WTC11 (cell line): ENCODE measurements around the gene RNF121. TPM values are rescaled to one million over a fixed set of nuclear protein-coding genes. Genes with fewer than 3 reads are reported as not detected.
"Not testable (repeated sequence)": the region's sequence is repeated elsewhere in the genome, so short reads cannot be mapped to it uniquely, and the experiment has no call there.

Experiments used
- ATAC-seq: fragments of 200-7000 bp; cut with Tn5 transposase; 2 replicates; pipeline ENCODE4 v1.10.0; 2021; ENCODE audit warnings: mild to moderate bottlenecking, moderate library complexity
- CTCF ChIA-PET: fragments of 300-600 bp; sonication (Branson Sonifier 250); formaldehyde crosslinking; loops from one replicate; lab custom pipeline; 2021; ENCODE audit warnings: antibody characterized with exemption; lab: Charles Lee
- POLR2A ChIA-PET: fragments of 350-600 bp; sonication (Branson Sonifier 250); formaldehyde crosslinking; loops from one replicate; lab custom pipeline; 2021; ENCODE audit warnings: antibody characterized with exemption; lab: Charles Lee
- DNase-seq: peaks from one replicate; pipeline ENCODE4 v3.0.0; 2021; ENCODE audit warnings: low spot score
- H3K27ac Mint-ChIP-seq: 2 replicates; pipeline ENCODE4 v1.8.0; 2021; ENCODE audit warnings: mixed read lengths
- H3K27me3 Mint-ChIP-seq: 2 replicates; pipeline ENCODE4 v1.8.0; 2021; ENCODE audit warnings: low read depth, mild to moderate bottlenecking, moderate library complexity, mixed read lengths
- H3K36me3 Mint-ChIP-seq: 2 replicates; pipeline ENCODE4 v1.8.0; 2021; ENCODE audit warnings: mixed read lengths
- H3K4me1 Mint-ChIP-seq: 2 replicates; pipeline ENCODE4 v1.8.0; 2022; ENCODE audit warnings: mixed read lengths
- H3K4me3 Mint-ChIP-seq: 2 replicates; pipeline ENCODE4 v1.8.0; 2021; ENCODE audit warnings: mild to moderate bottlenecking, moderate library complexity, mixed read lengths
- H3K9me3 Mint-ChIP-seq: 2 replicates; pipeline ENCODE4 v1.8.0; 2021; ENCODE audit warnings: mixed read lengths
- AR ChIP-seq: fragments of 250-450 bp; sonication (Bioruptor Pico); IDR thresholded peaks from 2 replicates; pipeline ENCODE4 v1.9.0; 2021; ENCODE audit warnings: mild to moderate bottlenecking
- ATF3 ChIP-seq: sonication (generic); formaldehyde crosslinking; conservative IDR thresholded peaks from 2 replicates; pipeline ENCODE4 v1.8.1; 2022; ENCODE audit warnings: mild to moderate bottlenecking, missing genetic modification reagents
- GRHL2 ChIP-seq: fragments of 250-450 bp; sonication (Bioruptor Pico); IDR thresholded peaks from 2 replicates; pipeline ENCODE4 v1.8.0; 2022; ENCODE audit warnings: mild to moderate bottlenecking, moderate library complexity; ENCODE audit not compliant: insufficient replicate concordance, severe bottlenecking
- ZNF138 ChIP-seq: sonication (generic); formaldehyde crosslinking; conservative IDR thresholded peaks from 2 replicates; pipeline ENCODE4 v1.8.1; 2022; ENCODE audit warnings: mild to moderate bottlenecking, moderate library complexity, missing genetic modification reagents
- ZNF219 ChIP-seq: sonication (generic); formaldehyde crosslinking; IDR thresholded peaks from 2 replicates; pipeline ENCODE4 v1.8.0; 2023; ENCODE audit warnings: missing genetic modification reagents, mild to moderate bottlenecking, borderline replicate concordance
- ZNF317 ChIP-seq: sonication (generic); formaldehyde crosslinking; IDR thresholded peaks from 2 replicates; pipeline ENCODE4 v1.8.1; 2023; ENCODE audit warnings: low read depth, mild to moderate bottlenecking, moderate library complexity, missing genetic modification reagents, borderline replicate concordance
- ZNF425 ChIP-seq: fragments of 250-450 bp; sonication (Bioruptor Pico); conservative IDR thresholded peaks from 2 replicates; pipeline ENCODE4 v1.9.0; 2021; ENCODE audit warnings: mild to moderate bottlenecking
- ZNF512 ChIP-seq: sonication (generic); formaldehyde crosslinking; IDR thresholded peaks from 2 replicates; pipeline ENCODE4 v1.8.1; 2022; ENCODE audit warnings: missing genetic modification reagents, borderline replicate concordance
- total RNA-seq: library from RNA; stranded (reverse); gene quantifications from 3 replicates; pipeline ENCODE4 v1.2.3, GENCODE V29; 2021

Gene RNF121
- total RNA-seq, 1 experiment from 2014 or later: 40.2 TPM

GRCh38 chr11:71908218-71908617 is 20.6 kb upstream of the RNF121 start (continued):
- no peak for TF ChIP-seq ZNF512 (CRISPR knock-in tag)

- H3K27ac Mint-ChIP-seq, DNase-seq, ATAC-seq, H3K27me3 Mint-ChIP-seq, H3K4me3 Mint-ChIP-seq, H3K9me3 Mint-ChIP-seq, CTCF ChIA-PET, POLR2A ChIA-PET, H3K4me1 Mint-ChIP-seq: not testable (repeated sequence)
- peaks cover 32% of the 10 kb centered on the region for H3K36me3 Mint-ChIP-seq
These were observed 18.1 kb upstream of the RNF121 start for GRCh38 chr11:71910775-71911174.

- H3K4me3 Mint-ChIP-seq, POLR2A ChIA-PET, ATAC-seq, H3K27me3 Mint-ChIP-seq, H3K4me1 Mint-ChIP-seq, H3K27ac Mint-ChIP-seq, H3K9me3 Mint-ChIP-seq: not testable (repeated sequence)
- H3K36me3 Mint-ChIP-seq: peaks cover 37% of the 10 kb centered on the region
- peak; percentile 41 for DNase-seq
- CTCF ChIA-PET: interaction anchor here (0.6 to 1.0 kb wide), 2 partner anchors 17 to 31 kb away, joined by 4 to 5 read pairs; partner anchors contain the start of genes RNF121 and XNDC1N
These were observed 17.4 kb upstream of the RNF121 start for GRCh38 chr11:71911321-71911985.

GRCh38 chr11:71911986-71912340 is 16.9 kb upstream of the RNF121 start:
- peaks cover 40% of the 10 kb centered on the region for H3K36me3 Mint-ChIP-seq
- ATAC-seq, H3K27ac Mint-ChIP-seq, DNase-seq, H3K9me3 Mint-ChIP-seq, H3K4me3 Mint-ChIP-seq, POLR2A ChIA-PET, H3K27me3 Mint-ChIP-seq, H3K4me1 Mint-ChIP-seq: not testable (repeated sequence)
- CTCF ChIA-PET: interaction anchor here (1.0 kb wide), 1 partner anchor 17 kb away, joined by 5 read pairs; the partner anchor contains the start of genes RNF121 and XNDC1N

GRCh38 chr11:71913756-71914526 is 14.9 kb upstream of the RNF121 start:
- H3K4me1 Mint-ChIP-seq: peaks cover 2% of the 10 kb centered on the region; the same call in 1 of the 2 replicates
- peaks cover 48% of the 10 kb centered on the region for H3K36me3 Mint-ChIP-seq
- DNase-seq (no peak), ATAC-seq (no peak)
- H3K9me3 Mint-ChIP-seq: no peaks in the 10 kb centered on the region
- H3K27me3 Mint-ChIP-seq: no peaks in the 10 kb centered on the region
- H3K4me3 Mint-ChIP-seq: no peak overlapping the region
- TF ChIP-seq ZNF317: no peak
- no peak for TF ChIP-seq AR
- TF ChIP-seq, all 79 proteins: peak for 0
- CTCF ChIA-PET: interaction anchor here (0.7 kb wide), 1 partner anchor 228 kb away, joined by 4 read pairs; no protein-coding TSS in a partner anchor
- POLR2A ChIA-PET: no interaction called here
- no peak overlapping the region for H3K27ac Mint-ChIP-seq

- POLR2A ChIA-PET: no interaction called here
- no peak for ATAC-seq
- H3K27ac Mint-ChIP-seq: no peak overlapping the region
These were observed 14.1 kb upstream of the RNF121 start for GRCh38 chr11:71914617-71915189.

More at GRCh38 chr11:71914617-71915189, 14.1 kb upstream of the RNF121 start:
- no peak for TF ChIP-seq ZNF219 (CRISPR knock-in tag)
- no peak for TF ChIP-seq ATF3 (CRISPR knock-in tag)
- no peak for TF ChIP-seq GRHL2 (CRISPR knock-in tag)
- no peak for TF ChIP-seq ZNF138
- no peak for TF ChIP-seq ZNF425 (CRISPR knock-in tag)
- peaks cover 48% of the 10 kb centered on the region for H3K36me3 Mint-ChIP-seq
- H3K9me3 Mint-ChIP-seq: no peaks in the 10 kb centered on the region
- no peak overlapping the region for H3K4me3 Mint-ChIP-seq
- CTCF ChIA-PET: no interaction called here
- no peaks in the 10 kb centered on the region for H3K27me3 Mint-ChIP-seq
- H3K4me1 Mint-ChIP-seq: peaks cover 2% of the 10 kb centered on the region; the same call in 1 of the 2 replicates
- no peak for DNase-seq
